H9 (cell line): ENCODE data around the gene VASH1. TPM values are rescaled to one million over a fixed set of nuclear protein-coding genes. Genes with fewer than 3 reads are reported as not detected.

Source experiments
- DNase-seq: peaks from one replicate; pipeline ENCODE4 v3.0.0-alpha.2; 2017
- H2AFZ ChIP-seq: one replicate; pipeline ENCODE4 v1.6.1; 2013; ENCODE audit warnings: mild to moderate bottlenecking, low read length, control low read depth, moderate library complexity
- H2AK5ac ChIP-seq: 2 replicates; pipeline ENCODE4 v1.6.1; 2013; ENCODE audit warnings: low read length, control low read depth, mixed read lengths; ENCODE audit not compliant: insufficient read length
- H2BK120ac ChIP-seq: one replicate; pipeline ENCODE4 v1.6.1; 2013; ENCODE audit warnings: low read depth, mild to moderate bottlenecking, low read length, control low read depth, inconsistent platforms; ENCODE audit not compliant: poor library complexity, severe bottlenecking
- H2BK12ac ChIP-seq: 2 replicates; pipeline ENCODE4 v1.6.1; 2013; ENCODE audit warnings: low read length, control low read depth, mixed read lengths, low read depth; ENCODE audit not compliant: insufficient read length
- H2BK15ac ChIP-seq: 2 replicates; pipeline ENCODE4 v1.6.1; 2013; ENCODE audit warnings: low read depth, low read length, control low read depth
- H2BK20ac ChIP-seq: one replicate; pipeline ENCODE4 v1.6.1; 2013; ENCODE audit warnings: low read depth, mild to moderate bottlenecking, low read length, control low read depth, inconsistent platforms; ENCODE audit not compliant: poor library complexity, severe bottlenecking
- H2BK5ac ChIP-seq: 2 replicates; pipeline ENCODE4 v1.6.1; 2013; ENCODE audit warnings: low read length, control low read depth, mixed read lengths; ENCODE audit not compliant: insufficient read length
- H3K14ac ChIP-seq: 2 replicates; pipeline ENCODE4 v1.6.1; 2013; ENCODE audit warnings: low read length, control low read depth; ENCODE audit not compliant: insufficient read depth
- H3K18ac ChIP-seq: 2 replicates; pipeline ENCODE4 v1.6.1; 2013; ENCODE audit warnings: low read depth, mild to moderate bottlenecking, mixed read lengths, low read length, control low read depth; ENCODE audit not compliant: insufficient read length
- H3K23ac ChIP-seq: 2 replicates; pipeline ENCODE4 v1.6.1; 2013; ENCODE audit warnings: low read length, control low read depth, mixed read lengths, low read depth; ENCODE audit not compliant: insufficient read length
- H3K23me2 ChIP-seq: 2 replicates; pipeline ENCODE4 v1.6.1; 2013; ENCODE audit warnings: low read depth, mild to moderate bottlenecking, mixed read lengths, low read length, control low read depth; ENCODE audit not compliant: insufficient read length, poor library complexity, severe bottlenecking
- H3K27ac ChIP-seq: 2 replicates; pipeline ENCODE4 v1.5.1; 2013; ENCODE audit warnings: low read length, control low read depth, mixed read lengths, low read depth; ENCODE audit not compliant: insufficient read length
- H3K27me3 ChIP-seq: 2 replicates; pipeline ENCODE4 v1.6.1; 2013; ENCODE audit warnings: low read length, control low read depth, inconsistent platforms; ENCODE audit not compliant: insufficient read depth
- H3K4ac ChIP-seq: 2 replicates; pipeline ENCODE4 v1.6.1; 2013; ENCODE audit warnings: low read depth, mild to moderate bottlenecking, control low read depth, inconsistent platforms, low read length, moderate library complexity
- H3K4me1 ChIP-seq: 2 replicates; pipeline ENCODE4 v1.6.1; 2013; ENCODE audit warnings: low read length, control low read depth, inconsistent platforms; ENCODE audit not compliant: insufficient read depth
- H3K4me2 ChIP-seq: 2 replicates; pipeline ENCODE4 v1.6.1; 2013; ENCODE audit warnings: low read length, control low read depth, mixed read lengths; ENCODE audit not compliant: insufficient read length, insufficient read depth
- H3K56ac ChIP-seq: 2 replicates; pipeline ENCODE4 v1.6.1; 2013; ENCODE audit warnings: low read depth, mild to moderate bottlenecking, mixed read lengths, low read length, control low read depth; ENCODE audit not compliant: insufficient read length
- H3K79me1 ChIP-seq: 2 replicates; pipeline ENCODE4 v1.6.1; 2013; ENCODE audit warnings: low read depth, mild to moderate bottlenecking, moderate library complexity, low read length, control low read depth, inconsistent platforms; ENCODE audit not compliant: insufficient read depth, poor library complexity, severe bottlenecking
- H3K79me2 ChIP-seq: 2 replicates; pipeline ENCODE4 v1.6.1; 2013; ENCODE audit warnings: low read length, control low read depth, inconsistent platforms; ENCODE audit not compliant: insufficient read depth
- H3K9ac ChIP-seq: 2 replicates; pipeline ENCODE4 v1.6.1; 2013; ENCODE audit warnings: low read length, control low read depth, mixed read lengths; ENCODE audit not compliant: insufficient read length; ENCODE audit errors: extremely low read depth
- H3K9me3 ChIP-seq: one replicate; pipeline ENCODE4 v1.6.1; 2013; ENCODE audit warnings: low read depth, low read length, inconsistent platforms; ENCODE audit not compliant: control insufficient read depth
- H3T11ph ChIP-seq: one replicate; pipeline ENCODE4 v1.6.1; 2013; ENCODE audit warnings: mild to moderate bottlenecking, low read length, control low read depth, inconsistent platforms
- H4K20me1 ChIP-seq: one replicate; pipeline ENCODE4 v1.6.1; 2013; ENCODE audit not compliant: control insufficient read depth, insufficient read length, insufficient read depth
- H4K5ac ChIP-seq: 2 replicates; pipeline ENCODE4 v1.6.1; 2013; ENCODE audit warnings: low read depth, mild to moderate bottlenecking, mixed read lengths, low read length, control low read depth; ENCODE audit not compliant: insufficient read length
- H4K8ac ChIP-seq: replicated peaks from 2 replicates; pipeline ENCODE4 v1.6.1; 2013; ENCODE audit warnings: low read length, control low read depth, mixed read lengths, low read depth; ENCODE audit not compliant: insufficient read length
- H4K91ac ChIP-seq: 2 replicates; pipeline ENCODE4 v1.6.1; 2013; ENCODE audit warnings: low read depth, mild to moderate bottlenecking, moderate library complexity, mixed read lengths, low read length, control low read depth; ENCODE audit not compliant: insufficient read length
- H3K27ac Mint-ChIP-seq, 3 experiments: 2 replicates in 2 of 3; 3 replicates in 1 of 3; pipeline ENCODE4 v1.8.0; 2020 to 2021; ENCODE audit warnings: mixed read lengths in 3 of 3, mild to moderate bottlenecking in 1 of 3, moderate library complexity in 1 of 3
- H3K27me3 Mint-ChIP-seq: 2 replicates; pipeline ENCODE4 v1.8.0; 2021; ENCODE audit warnings: low read depth, mild to moderate bottlenecking, moderate library complexity, mixed read lengths
- H3K36me3 Mint-ChIP-seq, 3 experiments: 2 replicates in 2 of 3; 3 replicates in 1 of 3; pipeline ENCODE4 v1.8.0; 2020 to 2021; ENCODE audit warnings: low read depth in 3 of 3, mixed read lengths in 3 of 3; ENCODE audit not compliant: insufficient read depth in 1 of 3
- H3K4me1 Mint-ChIP-seq, 2 experiments: 2 replicates each; pipeline ENCODE4 v1.8.0; 2020; ENCODE audit warnings: mixed read lengths in 2 of 2
- H3K4me3 Mint-ChIP-seq, 2 experiments: 2 replicates in 1 of 2; 3 replicates in 1 of 2; pipeline ENCODE4 v1.8.0; 2020 to 2021; ENCODE audit warnings: mild to moderate bottlenecking in 2 of 2, mixed read lengths in 2 of 2, moderate library complexity in 1 of 2
- H3K9me3 Mint-ChIP-seq, 2 experiments: 2 replicates in 1 of 2; 3 replicates in 1 of 2; pipeline ENCODE4 v1.8.0; 2020; ENCODE audit warnings: mild to moderate bottlenecking in 2 of 2, mixed read lengths in 2 of 2, moderate library complexity in 1 of 2
- WGBS: extraction: QIAGEN DNeasy Blood & Tissue Kit; methylation state at CpG from one replicate; pipeline ENCODE4 v1.1.7; 2013; ENCODE audit warnings: missing lambda C conversion rate, low lambda C conversion rate, mixed read lengths; ENCODE audit not compliant: insufficient read length; ENCODE audit errors: extremely low coverage; 5-methylcytosine and 5-hydroxymethylcytosine counted together
- total RNA-seq: library from RNA; stranded (reverse); gene quantifications from 2 replicates; pipeline ENCODE4 v1.2.1, GENCODE V29; 2021
- TF ChIP-seq, protein P1 (sequence below): fragments of 200-600 bp; sonication (generic); conservative IDR thresholded peaks from 3 replicates; pipeline ENCODE4 v1.8.0; 2021; ENCODE audit warnings: antibody characterized with exemption, mild to moderate bottlenecking

VASH1 gene
- total RNA-seq, 1 experiment from 2014 or later = 5.8 TPM

DNA sequence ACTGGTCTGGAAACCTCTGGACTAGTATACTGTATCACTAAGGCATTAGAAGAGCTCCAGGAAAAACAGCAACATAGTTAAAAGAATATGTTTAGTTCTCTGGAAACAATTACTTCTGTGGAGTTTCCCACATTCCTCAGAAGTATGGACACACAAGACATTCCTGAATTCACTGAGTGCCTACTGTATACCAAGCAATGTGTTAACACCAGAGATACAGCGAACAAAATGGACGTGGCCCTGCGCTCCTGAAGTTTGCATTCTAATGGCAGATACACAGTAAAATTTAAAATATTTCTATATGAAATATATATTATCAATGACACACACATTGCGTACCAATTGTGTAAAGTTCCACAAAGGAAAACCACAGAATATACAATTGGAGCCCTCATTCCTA, 50.3 kb downstream of the VASH1 start:
- H3K9me3 Mint-ChIP-seq = no peaks in the 10 kb centered on the region; a peak in 1 of 5 replicates
- Histone ChIP-seq H3T11ph (no peak overlapping the region), H3K27ac (no peak overlapping the region), H3K23ac (no peak overlapping the region), H3K4me1 (peaks cover 4% of the 10 kb centered on the region; the same call in 1 of the 2 replicates), H4K5ac (no peak overlapping the region), H3K4ac (no peak overlapping the region), H2BK12ac (no peak overlapping the region), H4K91ac (no peak overlapping the region), H3K79me1 (no peaks in the 10 kb centered on the region), H3K9me3 (no peaks in the 10 kb centered on the region), H2BK20ac (no peak overlapping the region), H3K4me2 (peak overlapping the region; percentile 92), H3K56ac (no peak overlapping the region), H2AFZ (no peak overlapping the region), H2BK15ac (no peak overlapping the region), H2BK5ac (no peak overlapping the region), H4K8ac (no peak overlapping the region), H3K9ac (peak overlapping the region; percentile 49), H2BK120ac (no peak overlapping the region), H3K27me3 (no peaks in the 10 kb centered on the region), H2AK5ac (no peak overlapping the region), H3K79me2 (no peaks in the 10 kb centered on the region), H3K14ac (no peak overlapping the region), H3K23me2 (peaks cover 10% of the 10 kb centered on the region), H4K20me1 (no peaks in the 10 kb centered on the region), H3K18ac (no peak overlapping the region)
- H3K27me3 Mint-ChIP-seq = no peaks in the 10 kb centered on the region
- peaks cover 17 to 18% of the 10 kb centered on the region in 2 experiments for H3K4me1 Mint-ChIP-seq
- no peak overlapping the region for H3K27ac Mint-ChIP-seq
- no peak for DNase-seq
- TF ChIP-seq, protein P1, sequence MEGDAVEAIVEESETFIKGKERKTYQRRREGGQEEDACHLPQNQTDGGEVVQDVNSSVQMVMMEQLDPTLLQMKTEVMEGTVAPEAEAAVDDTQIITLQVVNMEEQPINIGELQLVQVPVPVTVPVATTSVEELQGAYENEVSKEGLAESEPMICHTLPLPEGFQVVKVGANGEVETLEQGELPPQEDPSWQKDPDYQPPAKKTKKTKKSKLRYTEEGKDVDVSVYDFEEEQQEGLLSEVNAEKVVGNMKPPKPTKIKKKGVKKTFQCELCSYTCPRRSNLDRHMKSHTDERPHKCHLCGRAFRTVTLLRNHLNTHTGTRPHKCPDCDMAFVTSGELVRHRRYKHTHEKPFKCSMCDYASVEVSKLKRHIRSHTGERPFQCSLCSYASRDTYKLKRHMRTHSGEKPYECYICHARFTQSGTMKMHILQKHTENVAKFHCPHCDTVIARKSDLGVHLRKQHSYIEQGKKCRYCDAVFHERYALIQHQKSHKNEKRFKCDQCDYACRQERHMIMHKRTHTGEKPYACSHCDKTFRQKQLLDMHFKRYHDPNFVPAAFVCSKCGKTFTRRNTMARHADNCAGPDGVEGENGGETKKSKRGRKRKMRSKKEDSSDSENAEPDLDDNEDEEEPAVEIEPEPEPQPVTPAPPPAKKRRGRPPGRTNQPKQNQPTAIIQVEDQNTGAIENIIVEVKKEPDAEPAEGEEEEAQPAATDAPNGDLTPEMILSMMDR = no peak
- H3K36me3 Mint-ChIP-seq = peaks cover 17 to 30% (median 24%) of the 10 kb centered on the region in 3 experiments; a peak in 6 of 7 replicates
- no CpG with 5 or more reads among the region's 4 CpGs for WGBS
- H3K4me3 Mint-ChIP-seq = peak overlapping the region; percentile 88 to 93
